ENCODE results near the gene PHKG2.

- no peak for TF ChIP-seq CTCF (conservative IDR thresholded peaks at IDR 0.05; ENCODE audit: low read length)
- TF ChIP-seq EZH2phosphoT487 (IDR thresholded peaks at IDR 0.05; ENCODE audit: borderline replicate concordance), result no peak
These were observed 10.8 kb downstream of the PHKG2 start for GRCh38 chr16:30758988-30759491.
